K562 (cell line): Measurements from ENCODE around the gene RNF144A. TPM values are rescaled to one million over a fixed set of nuclear protein-coding genes. Genes with fewer than 3 reads are reported as not detected.

Source experiments
- ATF4 ChIP-seq: fragments of 450-650 bp; formaldehyde crosslinking; IDR thresholded peaks from 2 replicates; pipeline ENCODE4 v1.4.0; 2022; ENCODE audit warnings: mild to moderate bottlenecking, moderate library complexity
- CGGBP1 ChIP-seq: fragments of 250-450 bp; sonication (Bioruptor Pico); IDR thresholded peaks from 2 replicates; pipeline ENCODE4 v1.9.0; 2021; ENCODE audit warnings: mild to moderate bottlenecking
- CTCF ChIP-seq, 3 experiments: IDR thresholded peaks in 2 of 3; conservative IDR thresholded peaks in 1 of 3; 2 replicates each; pipeline ENCODE4 v1.5.1; 2011 to 2012; ENCODE audit warnings: low read length in 3 of 3, mild to moderate bottlenecking in 3 of 3, control low read depth in 2 of 3, improper control_type of control experiment in 1 of 3, inconsistent platforms in 1 of 3, low read depth in 1 of 3, mixed read lengths in 1 of 3, moderate library complexity in 1 of 3; ENCODE audit not compliant: insufficient read depth in 2 of 3
- MBD1 ChIP-seq: fragments of 250-450 bp; sonication (Bioruptor Pico); IDR thresholded peaks from 2 replicates; pipeline ENCODE4 v1.8.0; 2022; ENCODE audit warnings: inconsistent platforms
- NBN ChIP-seq: fragments of 450-650 bp; IDR thresholded peaks from 2 replicates; pipeline ENCODE4 v1.6.1; 2016; ENCODE audit warnings: low read depth, mild to moderate bottlenecking
- NR2F6 ChIP-seq: fragments of 450-650 bp; formaldehyde crosslinking; IDR thresholded peaks from 2 replicates; pipeline ENCODE4 v1.4.0; 2020; ENCODE audit warnings: mild to moderate bottlenecking
- POLR2B ChIP-seq: fragments of 450-650 bp; IDR thresholded peaks from 2 replicates; pipeline ENCODE4 v1.6.1; 2018; ENCODE audit warnings: low read depth; ENCODE audit not compliant: partially characterized antibody
- PTTG1 ChIP-seq: fragments of 450-650 bp; IDR thresholded peaks from 2 replicates; pipeline ENCODE4 v1.6.1; 2016; ENCODE audit warnings: low read depth, mild to moderate bottlenecking, missing genetic modification characterization, missing compliant biosample characterization
- THAP7 ChIP-seq: fragments of 250-450 bp; sonication (Bioruptor Pico); IDR thresholded peaks from 2 replicates; pipeline ENCODE4 v1.5.0; 2021
- ZBTB26 ChIP-seq: fragments of 450-650 bp; formaldehyde crosslinking; IDR thresholded peaks from 2 replicates; pipeline ENCODE4 v1.4.0; 2022; ENCODE audit warnings: missing genetic modification characterization
- ZBTB43 ChIP-seq: sonication (generic); formaldehyde crosslinking; IDR thresholded peaks from 2 replicates; pipeline ENCODE4 v1.8.0; 2023; ENCODE audit warnings: mild to moderate bottlenecking, missing genetic modification reagents
- ZNF398 ChIP-seq: fragments of 250-450 bp; sonication (Bioruptor Pico); IDR thresholded peaks from 2 replicates; pipeline ENCODE4 v1.8.0; 2021; ENCODE audit warnings: moderate library complexity, mild to moderate bottlenecking, inconsistent platforms
- ZNF408 ChIP-seq: fragments of 250-450 bp; sonication (Bioruptor Pico); IDR thresholded peaks from 2 replicates; pipeline ENCODE4 v1.4.0; 2020; ENCODE audit warnings: low read depth, mild to moderate bottlenecking, moderate library complexity
- ZNF584 ChIP-seq: fragments of 200-800 bp; sonication (Bioruptor generic); IDR thresholded peaks from 2 replicates; pipeline ENCODE4 v1.6.1; 2016; ENCODE audit warnings: low read depth, mild to moderate bottlenecking, missing genetic modification characterization, missing compliant biosample characterization
- ZNF699 ChIP-seq: fragments of 250-450 bp; sonication (Bioruptor Pico); IDR thresholded peaks from 2 replicates; pipeline ENCODE4 v1.8.0; 2021; ENCODE audit warnings: mild to moderate bottlenecking, moderate library complexity; ENCODE audit not compliant: insufficient replicate concordance
- ZNF77 ChIP-seq: fragments of 250-450 bp; sonication (Bioruptor Pico); IDR thresholded peaks from 2 replicates; pipeline ENCODE4 v1.5.0; 2020
- polyA plus RNA-seq, 8 experiments: library from polyadenylated mRNA; depleted of rRNA in 4 of 8; stranded (reverse) in 5 of 8; unstranded in 3 of 8; fragments of >200 nt; fragmentation: Nextera tagmentation in 2 of 8; fragmentation: Illumina TruSeq in 1 of 8; extraction: Ambion mirVana in 2 of 8; extraction: Trizol in 1 of 8; gene quantifications; 2 replicates each; pipeline versions ENCODE4 v1.2.1 to v1.2.3, GENCODE V29; 2011 to 2014; ENCODE audit warnings: inconsistent platforms in 1 of 8, missing spikeins in 1 of 8
- total RNA-seq, 7 experiments: library from RNA; depleted of rRNA in 6 of 7; stranded (reverse); fragments of >200 nt in 6 of 7; fragmentation: Illumina TruSeq in 2 of 7; extraction: Trizol in 2 of 7; gene quantifications; 2 replicates each; pipeline versions ENCODE4 v1.2.1 to v1.2.3, GENCODE V29; 2011 to 2021; ENCODE audit warnings: low replicate concordance in 1 of 7

The RNF144A gene
- total and polyA plus RNA-seq, 9 of the 15 experiments (the other 6 are each of a cell fraction or from before 2014, with no cell fraction given), result 0.96 to 11.3 (median 6.2) TPM

GRCh38 chr2:6909431-6910385 is 7.5 kb upstream of the RNF144A start (continued):
- TF ChIP-seq MBD1 (CRISPR knock-in tag) (no peak), THAP7 (CRISPR knock-in tag) (no peak), PTTG1 (tag) (no peak), ZNF408 (CRISPR knock-in tag) (no peak), POLR2B (no peak), ZBTB43 (CRISPR knock-in tag) (no peak), ZNF77 (no peak), CTCF (IDR thresholded peaks at IDR 0.05 in 2 of 3, conservative IDR thresholded peaks at IDR 0.05 in 1 of 3; ENCODE audit: insufficient read depth in 2 of 3, low read depth in 1 of 3, low read length in 3 of 3) (no peak), ZNF398 (no peak), ATF4 (CRISPR knock-in tag) (no peak), CGGBP1 (no peak), ZNF699 (CRISPR knock-in tag) (no peak), ZNF584 (no peak), ZBTB26 (CRISPR knock-in tag) (no peak), NBN (peak; percentile 93; the same call in 1 of the 2 replicates), NR2F6 (CRISPR knock-in tag) (no peak)
